Muscle layer of colon (tissue), 2 donors: ENCODE results near the gene PAX3.

Experiments used
- H3K27ac ChIP-seq: one replicate; pipeline ENCODE4 v1.7.0; 2013; ENCODE audit warnings: low read depth, mild to moderate bottlenecking, low read length, moderate library complexity
- H3K27me3 ChIP-seq, 2 donors: one replicate each; pipeline ENCODE4 v1.7.0; 2013; ENCODE audit warnings: low read length in 2 of 2, mild to moderate bottlenecking in 2 of 2; ENCODE audit not compliant: insufficient read depth in 2 of 2, control insufficient read depth in 1 of 2
- H3K36me3 ChIP-seq: one replicate; pipeline ENCODE4 v1.7.0; 2013; ENCODE audit warnings: mild to moderate bottlenecking, low read length; ENCODE audit not compliant: insufficient read depth
- H3K4me1 ChIP-seq: one replicate; pipeline ENCODE4 v1.7.0; 2013; ENCODE audit warnings: mild to moderate bottlenecking, low read length; ENCODE audit not compliant: insufficient read depth
- H3K4me3 ChIP-seq, 2 donors: one replicate each; pipeline ENCODE4 v1.7.0; 2013; ENCODE audit warnings: low read length in 2 of 2, low read depth in 1 of 2, mild to moderate bottlenecking in 1 of 2, moderate library complexity in 1 of 2
- H3K9ac ChIP-seq: one replicate; pipeline ENCODE4 v1.7.0; 2013; ENCODE audit warnings: low read length
- H3K9me3 ChIP-seq: one replicate; pipeline ENCODE4 v1.7.0; 2013; ENCODE audit warnings: mild to moderate bottlenecking, low read length
- donor health status: abdominal sarcoma.
- donor health status: Adenocarcinoma of cecum.

The PAX3 gene

DNA sequence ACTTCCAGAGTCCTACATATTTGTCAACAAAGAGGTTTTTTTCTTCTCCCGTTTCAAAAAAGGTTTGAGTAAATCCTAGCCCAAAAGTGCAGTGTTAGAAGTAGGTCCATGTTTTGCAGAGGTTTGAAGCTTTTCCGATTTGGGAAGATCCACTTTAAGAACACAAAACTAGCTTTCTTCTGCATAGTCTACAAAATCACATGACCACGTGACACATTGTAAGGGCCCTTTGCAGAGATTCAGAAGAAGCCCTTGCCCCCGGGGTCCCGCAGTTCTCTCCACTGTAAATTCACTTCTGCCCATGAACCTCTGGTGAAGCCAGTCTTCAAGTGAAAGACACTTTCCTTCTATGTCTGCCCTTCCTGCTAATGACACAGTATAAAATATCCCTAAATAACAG lies 49.4 kb downstream of the PAX3 start:
- H3K9ac ChIP-seq: no peak overlapping the region
- no peaks in the 10 kb centered on the region for H3K36me3 ChIP-seq
- no peaks in the 10 kb centered on the region for H3K9me3 ChIP-seq
- H3K27me3 ChIP-seq: no peaks in the 10 kb centered on the region
- H3K4me1 ChIP-seq: no peaks in the 10 kb centered on the region
- no peak overlapping the region for H3K27ac ChIP-seq
- H3K4me3 ChIP-seq: no peak overlapping the region

DNA sequence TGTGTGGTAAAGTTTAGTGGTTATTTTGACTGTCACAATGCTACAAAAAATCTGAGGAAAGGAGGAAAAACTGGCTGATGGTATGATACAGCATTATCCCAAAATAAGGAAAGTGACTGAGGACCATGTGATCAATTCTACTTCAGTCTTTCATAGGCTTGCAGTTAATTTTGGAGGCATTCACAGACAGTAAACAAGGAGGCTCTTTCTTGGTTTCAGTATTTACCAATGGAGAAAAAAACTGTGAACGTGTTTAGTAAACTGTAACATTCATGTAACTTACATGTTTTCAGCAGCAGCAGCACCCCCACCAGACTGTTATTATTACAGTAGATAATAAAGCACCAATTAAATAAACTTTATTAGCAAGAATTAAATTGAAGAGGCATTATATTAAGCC lies 50.0 kb downstream of the PAX3 start:
- Histone ChIP-seq H3K27ac (no peak overlapping the region), H3K36me3 (no peaks in the 10 kb centered on the region), H3K4me1 (no peaks in the 10 kb centered on the region), H3K27me3 (no peaks in the 10 kb centered on the region), H3K9me3 (no peaks in the 10 kb centered on the region), H3K4me3 (no peak overlapping the region), H3K9ac (no peak overlapping the region)

DNA sequence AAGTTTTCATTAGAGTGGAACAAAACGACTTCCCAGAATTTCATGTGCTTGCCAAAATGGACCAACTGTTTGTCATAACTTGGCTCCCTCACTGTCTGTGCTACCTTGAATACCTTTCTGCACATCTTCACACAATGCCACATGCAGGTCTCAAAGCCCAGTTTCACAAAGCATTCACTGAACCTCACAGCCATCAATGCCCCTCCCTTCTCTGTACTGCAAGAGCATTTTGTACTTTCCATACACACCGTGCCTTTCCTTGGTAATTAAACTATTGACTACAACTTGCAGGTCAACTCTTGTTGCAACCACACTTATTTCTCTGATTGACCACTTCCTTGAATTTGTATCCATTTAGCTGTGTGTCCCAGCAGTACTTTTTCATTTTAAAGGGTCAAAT lies 50.5 kb downstream of the PAX3 start:
- Histone ChIP-seq H3K9ac (no peak overlapping the region), H3K4me3 (no peak overlapping the region), H3K27me3 (no peaks in the 10 kb centered on the region), H3K36me3 (no peaks in the 10 kb centered on the region), H3K9me3 (no peaks in the 10 kb centered on the region), H3K27ac (no peak overlapping the region), H3K4me1 (no peaks in the 10 kb centered on the region)

DNA sequence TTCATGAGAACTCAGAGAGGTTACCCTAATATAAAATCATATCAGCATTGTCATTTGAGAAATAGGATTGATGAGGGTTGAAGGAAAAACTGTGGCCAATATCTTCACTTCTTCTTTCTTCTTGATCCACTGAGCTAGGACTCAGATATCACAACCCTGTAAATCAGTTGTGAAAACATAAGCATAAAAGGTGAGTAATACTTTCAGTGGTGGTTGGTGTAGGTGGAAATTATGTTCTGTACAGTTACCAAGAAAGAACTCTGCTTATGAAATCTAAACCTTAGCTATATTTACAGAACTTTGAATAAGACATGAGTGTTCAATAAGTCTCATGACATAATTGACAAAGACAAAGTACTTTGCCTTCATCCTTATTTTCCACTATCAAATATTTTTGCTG lies 56.3 kb downstream of the PAX3 start:
- Histone ChIP-seq H3K4me1 (no peaks in the 10 kb centered on the region), H3K9ac (no peak overlapping the region), H3K36me3 (no peaks in the 10 kb centered on the region), H3K4me3 (no peak overlapping the region), H3K27ac (no peak overlapping the region), H3K27me3 (peaks cover 20 to 23% of the 10 kb centered on the region in 2 donors), H3K9me3 (no peaks in the 10 kb centered on the region)

DNA sequence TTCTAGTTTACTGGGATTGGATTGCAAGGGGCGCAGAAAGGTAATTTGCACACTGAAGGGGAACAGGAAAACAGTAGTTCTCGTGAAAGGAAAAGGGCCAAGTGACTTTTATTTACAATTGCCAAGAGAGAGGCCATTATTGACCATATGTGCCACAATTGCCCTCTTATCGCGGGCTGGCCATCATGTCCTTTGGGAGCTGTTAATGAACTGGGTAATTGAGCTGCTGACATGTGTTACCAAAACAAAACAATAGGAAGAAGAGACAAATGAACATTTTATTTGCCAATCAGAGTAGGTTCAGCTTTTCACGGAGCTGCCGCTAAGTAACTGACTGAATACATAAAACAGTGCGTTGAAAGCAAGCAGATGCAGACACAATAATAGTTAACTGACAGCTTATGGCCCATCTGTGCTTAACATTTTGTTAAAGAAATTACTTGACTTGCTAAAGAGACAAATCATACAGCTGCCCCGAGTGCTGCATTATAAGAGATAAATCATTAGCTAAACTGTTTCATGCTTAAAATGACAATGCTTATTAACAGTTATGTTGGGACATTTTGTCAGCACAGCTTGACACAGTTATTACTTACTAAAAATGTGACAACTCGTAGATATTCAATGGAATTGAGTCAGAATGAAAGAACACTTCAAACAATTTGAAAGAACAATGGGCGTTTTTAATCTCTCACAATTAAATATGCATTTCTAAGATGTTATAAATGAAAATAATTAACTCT lies 57.5 kb downstream of the PAX3 start:
- Histone ChIP-seq H3K27me3 (peaks cover 20 to 23% of the 10 kb centered on the region in 2 donors), H3K9ac (no peak overlapping the region), H3K36me3 (no peaks in the 10 kb centered on the region), H3K4me1 (no peaks in the 10 kb centered on the region), H3K4me3 (no peak overlapping the region), H3K27ac (no peak overlapping the region), H3K9me3 (no peaks in the 10 kb centered on the region)

- no peaks in the 10 kb centered on the region for H3K9me3 ChIP-seq
- no peak overlapping the region for H3K9ac ChIP-seq
- no peaks in the 10 kb centered on the region for H3K36me3 ChIP-seq
- peaks cover 20 to 23% of the 10 kb centered on the region in 2 donors for H3K27me3 ChIP-seq
- H3K27ac ChIP-seq: no peak overlapping the region
- H3K4me1 ChIP-seq: no peaks in the 10 kb centered on the region
- no peak overlapping the region for H3K4me3 ChIP-seq
Measured at GRCh38 chr2:222240676-222241049, 58.1 kb downstream of the PAX3 start.

- Histone ChIP-seq H3K9me3 (no peaks in the 10 kb centered on the region), H3K27me3 (peaks cover 20 to 23% of the 10 kb centered on the region in 2 donors), H3K27ac (no peak overlapping the region), H3K4me3 (no peak overlapping the region), H3K36me3 (no peaks in the 10 kb centered on the region), H3K9ac (no peak overlapping the region), H3K4me1 (no peaks in the 10 kb centered on the region)
Measured at GRCh38 chr2:222239945-222240675, 58.7 kb downstream of the PAX3 start.

DNA sequence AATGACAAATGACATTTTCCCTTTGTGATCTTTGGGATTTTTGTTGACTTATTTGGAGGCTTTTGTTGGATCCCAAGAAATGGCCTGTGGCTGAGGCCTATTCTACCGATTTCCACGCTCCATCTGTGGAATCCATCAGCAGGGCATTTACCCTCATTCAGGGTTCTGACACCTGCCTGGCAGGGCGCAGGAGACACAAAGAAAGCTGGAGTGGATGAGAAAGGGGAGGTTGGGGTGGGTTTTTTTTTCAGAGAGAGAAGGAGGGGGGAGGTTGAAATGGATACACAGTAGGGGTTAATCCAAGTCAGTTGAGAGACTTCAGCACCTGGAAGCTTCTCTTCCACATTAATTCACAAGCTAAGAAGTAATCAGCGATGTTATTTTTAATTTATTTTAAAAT lies 59.7 kb downstream of the PAX3 start:
- Histone ChIP-seq H3K27me3 (peaks cover 20 to 23% of the 10 kb centered on the region in 2 donors), H3K36me3 (no peaks in the 10 kb centered on the region), H3K27ac (no peak overlapping the region), H3K4me3 (no peak overlapping the region), H3K9me3 (no peaks in the 10 kb centered on the region), H3K4me1 (no peaks in the 10 kb centered on the region), H3K9ac (no peak overlapping the region)

- no peaks in the 10 kb centered on the region for H3K9me3 ChIP-seq
- peaks cover 20 to 23% of the 10 kb centered on the region in 2 donors for H3K27me3 ChIP-seq
- H3K4me1 ChIP-seq: no peaks in the 10 kb centered on the region
Measured at GRCh38 chr2:222238072-222238471, 60.7 kb downstream of the PAX3 start.

GRCh38 chr2:222232839-222233238 lies 66.0 kb downstream of the PAX3 start:
- H3K36me3 ChIP-seq: no peaks in the 10 kb centered on the region

More at GRCh38 chr2:222238072-222238471, 60.7 kb downstream of the PAX3 start:
- Histone ChIP-seq H3K4me3 (no peak overlapping the region), H3K36me3 (no peaks in the 10 kb centered on the region), H3K9ac (no peak overlapping the region), H3K27ac (no peak overlapping the region)

GRCh38 chr2:222232372-222232771 lies 66.4 kb downstream of the PAX3 start:
- no peaks in the 10 kb centered on the region for H3K36me3 ChIP-seq
- H3K9ac ChIP-seq: no peak overlapping the region
- H3K27me3 ChIP-seq: no peaks in the 10 kb centered on the region
- H3K4me1 ChIP-seq: no peaks in the 10 kb centered on the region
- H3K27ac ChIP-seq: no peak overlapping the region
- H3K4me3 ChIP-seq: no peak overlapping the region
- no peaks in the 10 kb centered on the region for H3K9me3 ChIP-seq

More at GRCh38 chr2:222232839-222233238, 66.0 kb downstream of the PAX3 start:
- Histone ChIP-seq H3K9me3 (no peaks in the 10 kb centered on the region), H3K4me1 (no peaks in the 10 kb centered on the region), H3K9ac (no peak overlapping the region), H3K27me3 (no peaks in the 10 kb centered on the region), H3K27ac (no peak overlapping the region), H3K4me3 (no peak overlapping the region)

DNA sequence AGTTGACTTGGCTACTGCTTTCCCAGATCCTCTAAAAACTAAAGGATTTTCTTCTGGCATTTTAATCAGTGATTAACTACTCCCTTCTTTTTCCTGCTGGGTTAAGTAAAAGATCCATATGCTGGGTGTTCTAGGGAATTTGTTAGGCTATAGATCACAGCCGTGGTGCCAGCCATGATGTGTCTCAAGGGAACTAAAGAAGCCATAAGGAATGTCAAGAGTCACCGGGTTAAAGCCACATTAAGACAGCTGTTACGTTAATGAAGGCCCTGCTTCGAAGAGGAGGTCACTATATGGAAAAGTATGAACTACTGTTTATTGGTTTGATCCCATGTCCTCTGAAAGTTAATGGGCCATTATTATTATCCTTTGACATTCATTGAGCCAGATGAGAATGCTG lies 70.7 kb downstream of the PAX3 start:
- no peak overlapping the region for H3K9ac ChIP-seq
- H3K9me3 ChIP-seq: no peaks in the 10 kb centered on the region
- no peaks in the 10 kb centered on the region for H3K36me3 ChIP-seq
- no peak overlapping the region for H3K27ac ChIP-seq
- H3K4me3 ChIP-seq: no peak overlapping the region
- no peaks in the 10 kb centered on the region for H3K27me3 ChIP-seq
- no peaks in the 10 kb centered on the region for H3K4me1 ChIP-seq
